Lower leg skin (tissue), 3 donors: ENCODE results near the gene IL3.

Experiments
- POLR2A ChIP-seq, 2 donors: fragments of 450-650 bp; IDR thresholded peaks; one replicate each; pipeline ENCODE4 v1.6.1; 2016 to 2017; ENCODE audit warnings: antibody characterized with exemption in 2 of 2, mild to moderate bottlenecking in 1 of 2, moderate library complexity in 1 of 2
- TF ChIP-seq, protein P1 (sequence below), 3 donors: fragments of 450-650 bp; IDR thresholded peaks; one replicate each; pipeline ENCODE4 v1.5.1; 2016; ENCODE audit warnings: antibody characterized with exemption in 3 of 3, mild to moderate bottlenecking in 3 of 3, moderate library complexity in 2 of 3

- TF ChIP-seq, protein P1, sequence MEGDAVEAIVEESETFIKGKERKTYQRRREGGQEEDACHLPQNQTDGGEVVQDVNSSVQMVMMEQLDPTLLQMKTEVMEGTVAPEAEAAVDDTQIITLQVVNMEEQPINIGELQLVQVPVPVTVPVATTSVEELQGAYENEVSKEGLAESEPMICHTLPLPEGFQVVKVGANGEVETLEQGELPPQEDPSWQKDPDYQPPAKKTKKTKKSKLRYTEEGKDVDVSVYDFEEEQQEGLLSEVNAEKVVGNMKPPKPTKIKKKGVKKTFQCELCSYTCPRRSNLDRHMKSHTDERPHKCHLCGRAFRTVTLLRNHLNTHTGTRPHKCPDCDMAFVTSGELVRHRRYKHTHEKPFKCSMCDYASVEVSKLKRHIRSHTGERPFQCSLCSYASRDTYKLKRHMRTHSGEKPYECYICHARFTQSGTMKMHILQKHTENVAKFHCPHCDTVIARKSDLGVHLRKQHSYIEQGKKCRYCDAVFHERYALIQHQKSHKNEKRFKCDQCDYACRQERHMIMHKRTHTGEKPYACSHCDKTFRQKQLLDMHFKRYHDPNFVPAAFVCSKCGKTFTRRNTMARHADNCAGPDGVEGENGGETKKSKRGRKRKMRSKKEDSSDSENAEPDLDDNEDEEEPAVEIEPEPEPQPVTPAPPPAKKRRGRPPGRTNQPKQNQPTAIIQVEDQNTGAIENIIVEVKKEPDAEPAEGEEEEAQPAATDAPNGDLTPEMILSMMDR (IDR thresholded peaks at IDR 0.05), result no peak
- no peak for TF ChIP-seq POLR2A (IDR thresholded peaks at IDR 0.05)
Measured at GRCh38 chr5:132030610-132031009, 29.8 kb upstream of the IL3 start.
